Adrenal gland (tissue), 5 donors: Measurements from ENCODE around the gene CDYL.
"Not testable (repeated sequence)": the region's sequence is repeated elsewhere in the genome, so short reads cannot be mapped to it uniquely, and the experiment has no call there.

Source experiments
- CTCF ChIP-seq, 6 experiments: fragments of 450-650 bp in 4 of 6; fragments of 200-600 bp in 2 of 6; sonication (generic) in 1 of 6; IDR thresholded peaks; 1 replicate in 5 of 6; 2 replicates in 1 of 6; pipeline versions ENCODE4 v1.5.1 to v1.8.0; 2016 to 2021; ENCODE audit warnings: antibody characterized with exemption in 6 of 6, mild to moderate bottlenecking in 2 of 6, moderate library complexity in 1 of 6
- POLR2A ChIP-seq, 2 donors: fragments of 450-650 bp; IDR thresholded peaks; one replicate each; pipeline ENCODE4 v1.6.1; 2017; ENCODE audit warnings: antibody characterized with exemption in 2 of 2, mild to moderate bottlenecking in 2 of 2, moderate library complexity in 1 of 2
- donor health status: DM: no; HTN: no; CAD: no.

- not testable (repeated sequence) for TF ChIP-seq POLR2A, CTCF (IDR thresholded peaks at IDR 0.05)
Observed at GRCh38 chr6:5005038-5005433, 228.8 kb downstream of the CDYL start.
